ENCODE data around the gene JADE2.

The JADE2 gene

GRCh38 chr5:134581241-134581981 lies 55.9 kb downstream of the JADE2 start:
- Histone ChIP-seq H3K4me1 (ENCODE audit: control insufficient read depth, insufficient read depth, low read length) (no peaks in the 10 kb centered on the region), H3K27ac (ENCODE audit: extremely low read depth, low read depth, low read length) (no peak overlapping the region), H3K36me3 (ENCODE audit: control insufficient read depth in 2 of 2, insufficient read depth in 1 of 2, low read length in 2 of 2) (peaks cover 0 to 6% of the 10 kb centered on the region in 2 experiments; a peak in 1 of 3 replicates), H3K9me3 (ENCODE audit: control insufficient read depth, insufficient read depth, low read depth, low read length) (no peaks in the 10 kb centered on the region), H3K4me3 (ENCODE audit: low read depth, low read length) (no peak overlapping the region)
- TF ChIP-seq ZNF16 (tag by site-specific recombination; IDR thresholded peaks at IDR 0.05; ENCODE audit: low read depth), result no peak
- no peak for TF ChIP-seq ZNF48 (tag by site-specific recombination; IDR thresholded peaks at IDR 0.05)
- TF ChIP-seq ZSCAN23 (tag by site-specific recombination; IDR thresholded peaks at IDR 0.05), result no peak
- TF ChIP-seq ZNF660 (tag by site-specific recombination; IDR thresholded peaks at IDR 0.05), result no peak
- no peak for TF ChIP-seq ZNF404 (tag by site-specific recombination; IDR thresholded peaks at IDR 0.05)
- TF ChIP-seq REPIN1 (tag by site-specific recombination; IDR thresholded peaks at IDR 0.05; ENCODE audit: low read depth), result no peak
- no peak for TF ChIP-seq ZNF513 (tag by site-specific recombination; IDR thresholded peaks at IDR 0.05)
- TF ChIP-seq ZBTB48 (tag by site-specific recombination; IDR thresholded peaks at IDR 0.05), result no peak
- TF ChIP-seq YY1 (tag by site-specific recombination; IDR thresholded peaks at IDR 0.05), result no peak
- TF ChIP-seq ZSCAN18 (tag by site-specific recombination; IDR thresholded peaks at IDR 0.05), result no peak
- TF ChIP-seq TRIM28 (IDR thresholded peaks at IDR 0.05; ENCODE audit: borderline replicate concordance, low read length), result no peak
- no peak for TF ChIP-seq ZNF184 (tag by site-specific recombination; IDR thresholded peaks at IDR 0.05)
- TF ChIP-seq ZNF548 (tag by site-specific recombination; IDR thresholded peaks at IDR 0.05), result no peak
- CTCF ChIA-PET, result interaction anchor here (0.6 to 6.2 kb wide), 6 partner anchors 9 to 613 kb away, joined by 3 to 50 read pairs (median 3); no protein-coding TSS in a partner anchor
- POLR2A ChIA-PET, result interaction anchor here (0.5 kb wide), 1 partner anchor 200 kb away, joined by 3 read pairs; no protein-coding TSS in a partner anchor

- Histone ChIP-seq H3K4me1 (ENCODE audit: control insufficient read depth, insufficient read depth, low read length) (no peaks in the 10 kb centered on the region), H3K27ac (ENCODE audit: extremely low read depth, low read depth, low read length) (no peak overlapping the region), H3K9me3 (ENCODE audit: control insufficient read depth, insufficient read depth, low read depth, low read length) (no peaks in the 10 kb centered on the region), H3K4me3 (ENCODE audit: low read depth, low read length) (no peak overlapping the region), H3K36me3 (ENCODE audit: control insufficient read depth in 2 of 2, insufficient read depth in 1 of 2, low read length in 2 of 2) (peaks cover 0 to 6% of the 10 kb centered on the region in 2 experiments; a peak in 1 of 3 replicates)
- CTCF ChIA-PET, result interaction anchor here (0.6 to 6.2 kb wide), 5 partner anchors 24 to 612 kb away, joined by 3 to 50 read pairs (median 3); no protein-coding TSS in a partner anchor
- POLR2A ChIA-PET, result interaction anchor here (0.5 kb wide), 1 partner anchor 33 kb away, joined by 4 read pairs; no protein-coding TSS in a partner anchor
- TF ChIP-seq SP7 (tag by site-specific recombination; IDR thresholded peaks at IDR 0.05) (no peak), ZNF549 (tag by site-specific recombination; IDR thresholded peaks at IDR 0.05) (no peak), ZNF391 (tag by site-specific recombination; IDR thresholded peaks at IDR 0.05; ENCODE audit: borderline replicate concordance, low read depth) (no peak), ZNF660 (tag by site-specific recombination; IDR thresholded peaks at IDR 0.05) (no peak), ZNF514 (tag by site-specific recombination; IDR thresholded peaks at IDR 0.05) (no peak), ZBTB8A (tag by site-specific recombination; IDR thresholded peaks at IDR 0.05) (no peak), ZNF341 (tag by site-specific recombination; IDR thresholded peaks at IDR 0.05; ENCODE audit: low read depth) (no peak), PRDM4 (tag by site-specific recombination; IDR thresholded peaks at IDR 0.05) (no peak), HIC1 (tag by site-specific recombination; IDR thresholded peaks at IDR 0.05) (no peak), GLIS2 (tag by site-specific recombination; IDR thresholded peaks at IDR 0.05) (no peak), ZNF211 (tag by site-specific recombination; IDR thresholded peaks at IDR 0.05; ENCODE audit: low read depth) (no peak), ZNF202 (tag by site-specific recombination; IDR thresholded peaks at IDR 0.05; ENCODE audit: borderline replicate concordance) (no peak), ZNF132 (tag by site-specific recombination; IDR thresholded peaks at IDR 0.05; ENCODE audit: borderline replicate concordance) (no peak), ZNF121 (tag by site-specific recombination; IDR thresholded peaks at IDR 0.05) (no peak)
These were observed 56.8 kb downstream of the JADE2 start for GRCh38 chr5:134582281-134582680.
